ENCODE results near the gene ASTN1.

Gene ASTN1

GRCh38 chr1:176820391-176821031 lies 344.0 kb downstream of the ASTN1 start:
- DNase-seq (ENCODE audit: extremely low read depth, low read depth) = no peak
- TF ChIP-seq CTCF (IDR thresholded peaks at IDR 0.05; ENCODE audit: low read depth, low read length) = no peak

GRCh38 chr1:176816232-176816631 lies 348.3 kb downstream of the ASTN1 start:
- no peak for TF ChIP-seq CTCF (IDR thresholded peaks at IDR 0.05; ENCODE audit: low read depth, low read length)
- DNase-seq (ENCODE audit: extremely low read depth, low read depth) = no peak

- DNase-seq (ENCODE audit: extremely low read depth, low read depth) = no peak
- no peak for TF ChIP-seq CTCF (IDR thresholded peaks at IDR 0.05; ENCODE audit: low read depth, low read length)
These were observed 348.9 kb downstream of the ASTN1 start for GRCh38 chr1:176815621-176816020.

- no peak for TF ChIP-seq CTCF (IDR thresholded peaks at IDR 0.05; ENCODE audit: low read depth, low read length)
- DNase-seq (ENCODE audit: extremely low read depth, low read depth) = no peak
These were observed 352.8 kb downstream of the ASTN1 start for GRCh38 chr1:176811511-176812288.

GRCh38 chr1:176809292-176809691 lies 355.2 kb downstream of the ASTN1 start:
- TF ChIP-seq CTCF (IDR thresholded peaks at IDR 0.05; ENCODE audit: low read depth, low read length) = no peak
- DNase-seq (ENCODE audit: extremely low read depth, low read depth) = no peak

All from AG09319 (cell line).